8988T (cell line): Measurements from ENCODE around the gene ARMH1.

ENCODE experiments used
- DNase-seq: peaks from one replicate; pipeline ENCODE4 v3.0.0; 2011

Gene ARMH1

DNA sequence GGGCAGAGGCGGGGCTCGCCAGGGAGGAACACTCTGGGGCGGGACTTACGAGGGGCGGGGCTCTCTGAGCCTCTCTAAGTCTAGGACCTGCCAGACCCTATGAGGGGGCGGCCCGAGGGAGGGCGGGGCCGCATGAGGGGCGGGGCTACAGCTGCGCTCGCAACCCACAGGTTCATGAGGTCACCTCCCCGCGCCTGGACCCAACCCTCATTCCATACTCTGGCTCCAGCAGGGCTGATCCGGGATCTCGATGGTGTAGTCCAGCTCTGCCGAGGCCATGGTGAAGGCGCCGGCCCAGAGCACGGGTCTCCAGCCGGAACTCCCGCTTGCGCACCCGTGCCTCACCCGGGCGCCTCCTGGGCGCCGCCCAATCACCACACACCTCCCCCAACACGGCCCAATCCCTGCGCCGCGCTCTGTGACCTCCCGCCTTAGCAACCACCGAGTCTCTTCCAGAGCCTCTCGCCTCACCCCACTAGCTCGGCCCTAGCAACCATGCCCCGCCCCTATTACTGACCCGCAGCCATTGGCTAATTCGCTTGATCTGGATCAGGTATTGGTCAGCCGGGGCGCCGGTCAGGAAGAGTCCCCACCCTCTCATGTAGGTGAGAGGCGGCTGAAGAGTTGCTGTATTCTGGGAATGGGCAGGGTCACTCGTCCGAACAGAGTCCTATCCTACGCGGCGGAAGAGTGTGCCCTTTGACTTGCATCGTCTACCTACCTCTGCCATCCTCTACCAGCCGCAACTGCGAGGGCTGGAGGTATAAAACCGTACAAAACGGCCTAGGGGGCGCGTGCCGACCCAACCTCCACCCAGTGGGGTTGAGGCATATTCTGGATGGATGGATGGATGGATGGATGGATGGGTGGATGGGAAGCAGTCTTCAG lies at the start of gene ARMH1, which contains the start of gene TMEM53:
Gene ARMH1 (plus strand): TSS at position 602 of the 888 bp plus-strand sequence. CDS start 14,984 bp downstream, outside the sequence.
Gene TMEM53 (minus strand): TSS at position 369 of the 888 bp plus-strand sequence. CDS start 90 bp downstream, at position 279.
- DNase-seq: peak; percentile 67

DNA sequence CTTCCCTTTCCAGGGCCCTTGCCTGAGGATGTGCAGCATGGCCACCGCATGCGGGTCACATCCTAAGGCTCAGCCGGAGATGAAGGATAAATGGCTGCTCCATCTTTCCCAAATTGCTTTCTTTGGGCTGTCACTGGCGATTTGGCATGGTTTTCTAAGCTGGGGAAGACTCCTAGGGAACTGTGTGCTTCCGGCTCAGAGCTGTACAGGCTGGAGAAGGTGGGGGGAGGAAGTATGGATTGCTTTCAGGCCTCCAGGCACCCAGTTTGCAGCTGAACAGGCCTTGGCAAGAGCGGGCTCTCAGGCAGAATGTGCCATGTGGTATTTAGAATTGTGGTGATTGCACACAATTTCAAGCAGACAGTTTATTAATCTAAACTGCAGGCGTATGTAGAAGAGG lies 49.2 kb upstream of the ARMH1 start:
- DNase-seq: no peak

DNA sequence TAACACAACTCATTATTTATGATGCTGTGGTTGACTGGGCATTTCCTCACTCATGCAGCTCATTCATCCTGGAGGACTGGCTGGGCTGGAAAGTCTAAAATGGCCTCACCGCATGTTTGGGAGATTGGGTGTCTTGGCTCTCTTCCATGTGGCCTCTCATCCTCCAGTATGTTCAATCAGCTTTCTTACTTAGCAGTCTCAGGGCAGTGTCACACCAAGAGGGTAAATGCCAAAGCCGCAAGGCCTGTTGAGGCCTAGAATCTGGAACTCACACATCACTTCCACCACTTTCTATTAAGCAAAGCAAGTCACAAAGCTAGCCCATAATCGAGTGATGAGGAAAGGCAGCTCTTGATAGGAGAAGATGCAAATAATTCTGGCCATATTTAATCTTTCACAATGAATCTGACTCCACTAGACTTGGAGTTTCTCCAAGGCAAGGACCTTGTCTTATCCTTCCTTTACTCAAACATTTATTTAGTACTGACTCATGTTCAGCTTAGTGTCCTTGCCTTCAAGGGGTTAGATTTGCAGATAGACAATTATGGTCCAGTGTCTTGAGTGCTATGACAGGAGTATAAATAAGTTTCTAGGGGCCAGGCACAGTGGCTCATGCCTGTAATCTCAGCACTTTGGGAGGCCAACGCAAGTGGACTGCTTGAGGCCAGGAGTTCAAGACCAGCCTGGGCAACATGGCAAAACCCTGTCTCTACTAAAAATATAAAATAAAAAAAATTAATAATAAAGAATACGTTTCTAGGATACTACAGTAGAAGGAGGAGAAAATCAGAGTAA lies 45.4 kb upstream of the ARMH1 start:
- DNase-seq: no peak

DNA sequence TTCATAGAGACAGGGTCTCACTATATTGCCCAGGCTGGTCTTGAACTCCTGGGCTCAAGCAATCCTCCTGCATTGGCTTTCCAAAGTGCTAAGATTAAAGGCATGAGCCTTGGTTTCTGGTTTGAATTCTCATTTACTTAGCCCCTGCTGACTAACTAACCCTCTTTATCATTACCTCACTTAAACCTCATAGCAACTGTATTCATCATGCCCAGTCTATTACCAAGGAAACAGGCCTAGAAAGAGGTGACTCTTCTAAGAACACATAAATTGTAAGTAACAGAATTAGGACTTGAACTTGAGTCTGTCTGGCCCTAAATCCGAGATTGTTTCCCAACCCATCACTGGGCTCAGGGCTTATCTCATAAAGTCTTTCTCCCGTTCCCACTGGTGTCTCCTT lies 44.4 kb upstream of the ARMH1 start:
- no peak for DNase-seq

DNA sequence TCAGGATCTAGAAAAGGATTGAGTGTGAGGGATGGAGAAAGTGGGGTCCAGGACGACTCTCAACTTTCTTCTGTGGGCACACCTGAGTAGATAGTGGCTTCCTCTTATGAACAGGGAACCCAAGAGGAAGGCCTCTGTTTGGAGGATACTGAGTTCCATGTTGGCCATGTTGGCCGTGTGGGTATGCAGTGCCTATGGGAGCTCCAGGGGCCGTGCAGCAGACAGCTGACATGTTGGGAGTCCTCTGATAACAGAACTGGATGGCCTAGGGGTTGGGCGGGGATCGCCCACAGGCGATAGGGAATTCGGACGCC lies 43.2 kb upstream of the ARMH1 start:
- no peak for DNase-seq

DNA sequence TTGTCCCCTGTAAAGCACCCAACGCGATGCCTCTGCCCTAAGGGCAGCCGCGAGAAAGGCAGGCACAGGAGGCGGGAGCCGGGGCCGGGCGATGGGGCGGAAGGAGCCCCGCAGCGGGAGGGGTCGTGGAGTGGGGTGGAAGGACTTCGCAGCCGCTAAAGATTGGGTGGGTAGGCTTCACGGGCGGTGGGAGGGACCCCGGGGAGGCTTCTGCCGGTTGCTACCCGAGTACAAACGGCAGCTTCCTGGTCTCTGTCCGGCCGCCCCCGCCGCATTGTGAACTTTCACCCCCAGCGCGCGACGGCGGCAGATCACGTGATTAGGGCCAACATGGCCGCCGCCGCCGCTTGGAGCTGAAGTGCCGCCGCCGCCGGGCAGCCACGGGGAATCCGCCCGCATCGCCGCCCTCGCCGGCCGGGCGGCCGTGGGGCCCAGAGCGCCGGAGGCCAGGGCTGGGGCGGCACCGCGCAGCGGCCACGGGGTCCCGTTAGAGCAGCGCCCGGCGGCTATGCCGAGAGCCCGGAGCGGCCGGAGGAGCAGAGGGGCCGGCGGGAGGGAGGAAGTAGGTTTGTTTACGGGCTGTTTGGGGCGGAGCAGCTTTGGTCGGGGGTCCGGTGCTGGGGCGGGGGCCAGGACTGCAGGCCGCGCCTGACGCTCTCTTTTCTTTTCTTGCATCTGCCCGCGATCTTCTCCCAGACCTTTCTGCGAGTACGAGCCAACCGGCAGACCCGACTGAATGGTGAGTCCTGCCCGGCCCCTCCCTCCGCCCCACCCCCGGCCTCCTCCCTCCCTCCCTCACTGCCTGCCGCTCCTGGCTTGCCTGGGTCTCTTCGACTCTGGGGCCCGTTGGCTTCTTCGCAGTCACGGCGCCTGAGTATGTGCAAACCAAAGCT lies 42.6 kb upstream of the ARMH1 start:
- DNase-seq: peak; percentile 93

DNA sequence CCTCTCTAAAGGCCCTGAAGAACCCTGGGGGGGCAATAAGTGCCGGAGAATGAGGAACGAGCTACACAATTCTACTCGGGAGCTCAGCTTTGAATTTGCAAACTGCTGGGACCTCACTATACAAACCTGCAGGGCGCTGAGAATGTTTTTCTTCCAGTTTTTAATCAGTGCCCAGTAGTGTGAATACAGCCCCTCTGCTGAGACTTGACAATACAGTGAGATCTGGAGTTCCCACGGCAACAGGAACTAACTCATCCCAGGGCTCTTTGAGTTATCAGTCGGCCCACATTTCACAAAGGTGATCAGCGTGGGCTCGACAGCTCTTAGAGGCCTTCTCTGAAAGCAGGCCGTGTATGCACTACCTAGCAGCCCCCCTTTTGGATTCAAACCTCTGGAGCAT lies 41.9 kb upstream of the ARMH1 start:
- DNase-seq: no peak

DNA sequence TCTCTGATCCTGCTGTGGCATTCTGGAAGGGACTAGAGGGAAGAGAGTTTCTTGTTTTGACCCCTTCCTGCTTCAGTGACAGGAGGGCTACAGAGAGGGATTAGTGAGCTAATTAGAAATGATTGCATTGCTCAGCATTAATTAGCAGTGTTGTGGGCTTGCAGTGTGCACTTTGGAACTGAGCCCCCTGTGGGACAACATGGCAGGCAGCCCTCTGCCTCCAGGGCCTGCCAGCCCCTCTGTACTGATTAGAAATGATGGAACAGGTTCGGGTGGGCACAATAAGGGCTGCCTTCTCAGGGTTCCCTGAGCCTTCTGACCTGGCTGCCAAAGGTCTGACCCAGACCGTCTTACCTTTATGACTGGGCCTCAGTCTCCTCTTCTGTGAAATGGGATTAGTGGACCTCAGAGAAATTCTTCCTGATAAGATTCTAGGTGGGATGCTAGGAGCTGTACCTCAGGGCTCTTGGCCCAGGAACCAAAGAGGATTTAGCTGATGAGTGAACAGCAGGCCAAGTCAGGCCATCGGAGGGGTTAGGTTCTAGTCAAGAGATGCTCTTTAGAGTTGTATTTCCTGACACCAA lies 39.8 kb upstream of the ARMH1 start:
- DNase-seq: no peak

DNA sequence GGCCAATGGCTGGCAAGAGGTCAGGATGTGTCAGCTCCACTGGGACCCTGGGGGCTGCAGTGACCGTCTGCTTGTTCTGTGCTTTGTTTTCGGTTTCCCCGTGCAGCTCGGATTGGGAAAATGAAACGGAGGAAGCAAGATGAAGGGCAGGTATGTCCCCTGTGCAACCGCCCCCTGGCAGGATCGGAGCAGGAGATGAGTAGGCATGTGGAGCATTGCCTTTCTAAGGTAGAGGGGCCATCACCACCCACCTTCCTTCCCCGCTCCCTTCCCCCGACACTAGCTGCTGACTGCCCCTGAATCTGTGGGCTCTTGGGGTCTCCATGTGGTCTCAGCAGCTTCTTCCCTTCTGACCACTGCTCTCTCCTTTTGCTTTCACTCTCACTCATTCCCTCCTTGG lies 39.1 kb upstream of the ARMH1 start:
- no peak for DNase-seq

DNA sequence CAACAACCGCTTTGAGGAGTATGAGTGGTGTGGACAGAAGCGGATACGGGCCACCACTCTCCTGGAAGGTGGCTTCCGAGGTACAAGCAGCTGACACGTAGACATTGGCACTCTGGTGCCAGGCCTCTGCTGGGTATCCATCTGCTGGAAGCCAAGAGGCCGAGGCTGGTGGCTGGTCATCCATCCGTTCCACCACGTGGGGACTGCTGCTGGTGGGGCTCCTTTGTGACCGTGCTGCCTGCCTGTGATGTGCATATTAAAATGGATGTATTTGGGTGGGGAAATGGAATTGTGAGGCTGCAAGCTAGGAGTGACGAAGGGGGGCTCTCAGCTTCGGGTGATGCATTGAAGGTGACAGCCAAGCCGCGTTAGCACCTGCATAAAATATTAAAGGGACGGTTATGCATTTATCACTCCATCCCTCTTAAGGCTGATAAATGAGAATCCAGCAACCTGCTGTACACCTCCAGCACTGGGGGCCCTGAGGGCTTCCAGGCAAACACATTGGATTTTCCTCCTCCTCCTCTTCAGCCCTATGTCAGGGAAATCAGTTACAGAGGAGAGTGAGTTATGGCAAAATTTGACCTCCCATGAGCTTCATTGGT lies 38.3 kb upstream of the ARMH1 start:
- DNase-seq: no peak

DNA sequence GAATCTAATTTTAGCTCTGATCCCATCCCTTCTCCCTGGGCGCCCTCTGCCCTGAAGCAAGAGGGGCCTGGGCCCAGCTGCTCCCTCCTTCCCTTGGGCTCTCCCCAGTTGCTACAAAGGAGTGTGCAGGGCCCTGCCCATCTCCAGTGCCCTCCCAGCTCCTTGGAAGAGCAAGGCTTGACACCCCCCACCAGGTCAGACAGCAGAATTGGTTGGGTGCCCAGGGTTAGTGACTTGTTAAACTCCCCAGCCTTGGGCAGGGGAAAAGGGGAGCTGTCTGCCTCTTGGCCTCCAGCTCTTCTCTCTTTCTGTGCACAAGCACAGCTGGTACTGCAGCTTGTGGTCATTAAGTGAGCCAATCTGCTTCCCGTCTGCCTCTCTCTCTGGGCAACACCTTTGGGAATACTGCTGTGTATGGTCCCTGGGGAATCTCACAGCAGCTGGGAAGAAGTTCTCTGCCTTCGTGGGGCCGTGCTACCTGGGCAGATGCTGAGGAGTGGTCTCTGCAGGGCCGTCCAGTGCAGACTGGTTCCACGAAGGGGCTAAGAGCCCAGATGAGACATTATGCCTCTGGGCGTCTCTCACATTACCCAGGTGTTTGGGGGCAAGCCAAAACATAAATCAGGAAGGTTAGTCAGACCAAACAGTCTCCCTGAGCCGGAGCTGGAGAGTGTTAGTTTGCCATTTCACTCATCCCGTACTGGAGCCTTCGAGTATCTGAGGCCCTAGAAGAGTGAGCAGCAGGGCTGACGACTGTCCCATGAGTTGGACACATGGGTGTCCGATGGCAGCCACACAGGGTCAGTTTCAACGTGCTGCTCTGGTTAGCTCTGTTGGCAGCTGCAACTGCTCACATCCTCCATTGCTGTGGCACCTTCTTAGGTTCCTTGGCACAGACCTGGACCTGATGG lies 37.6 kb upstream of the ARMH1 start:
- DNase-seq: no peak

DNA sequence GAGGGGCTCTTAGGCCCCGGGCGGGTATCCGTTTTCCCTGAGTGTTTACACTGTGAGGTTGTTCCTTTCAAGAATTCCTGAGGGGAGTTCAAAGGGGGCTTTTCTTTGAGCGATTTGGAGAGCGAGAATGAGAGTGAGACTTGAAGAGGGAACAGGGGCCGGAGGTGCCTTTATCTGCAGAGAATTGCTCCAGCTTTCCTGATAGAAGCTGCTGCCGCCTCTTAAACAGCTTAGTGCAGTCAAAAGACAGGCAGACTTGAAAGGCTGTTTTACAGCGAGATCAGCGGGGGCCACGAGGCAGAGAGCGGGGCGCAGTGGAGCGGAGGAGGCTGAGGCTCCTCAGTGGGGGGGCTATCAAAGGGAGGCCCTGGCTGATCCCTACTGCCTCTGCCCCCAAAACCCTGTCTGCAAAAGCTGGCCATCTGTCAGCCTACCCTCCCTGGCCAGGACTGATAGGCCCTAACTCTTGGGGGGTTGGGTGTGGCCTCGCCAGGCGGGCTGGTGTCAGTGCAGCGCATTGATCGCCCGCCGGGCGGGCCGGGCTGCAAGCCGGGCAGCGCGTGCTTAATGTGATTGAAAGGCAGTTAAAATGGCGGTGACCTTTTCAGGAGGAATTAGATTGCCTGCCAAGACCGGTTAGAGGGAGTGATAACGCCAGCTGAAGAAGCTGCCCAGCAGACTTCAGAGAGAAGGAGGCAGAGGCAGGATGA lies 36.7 kb upstream of the ARMH1 start:
- no peak for DNase-seq

DNA sequence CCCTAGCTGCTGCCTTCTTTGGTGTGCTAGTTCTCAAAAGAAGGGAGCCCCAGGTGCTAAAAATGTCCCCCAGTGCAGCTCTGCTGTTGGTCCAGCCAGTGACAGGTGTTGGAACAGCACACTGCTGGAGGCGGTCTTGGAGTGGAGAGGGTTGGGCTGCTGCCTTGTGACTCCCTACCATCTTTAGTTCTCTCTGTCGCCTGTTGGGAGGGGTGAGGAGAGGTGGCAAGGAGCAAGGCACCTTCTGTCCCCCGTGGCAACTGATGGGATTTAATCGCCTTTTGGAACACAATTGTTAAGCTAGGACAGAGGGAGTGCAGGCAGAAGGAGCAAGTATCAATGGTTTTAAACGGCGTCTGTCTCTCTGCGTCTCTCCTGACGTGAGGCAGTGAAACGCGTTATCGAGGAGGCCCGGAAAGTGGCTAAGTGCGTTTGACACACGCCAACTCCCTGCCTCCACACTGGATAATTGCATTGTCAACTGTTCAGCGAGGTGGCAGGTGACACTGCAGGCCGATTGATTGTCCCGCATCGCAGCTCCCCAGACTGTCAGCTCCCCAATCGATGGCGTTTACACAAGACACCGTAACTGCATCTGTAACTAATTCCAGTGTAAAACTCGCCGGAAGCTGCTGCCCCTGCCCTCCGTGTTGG lies 34.2 kb upstream of the ARMH1 start:
- DNase-seq: no peak

DNA sequence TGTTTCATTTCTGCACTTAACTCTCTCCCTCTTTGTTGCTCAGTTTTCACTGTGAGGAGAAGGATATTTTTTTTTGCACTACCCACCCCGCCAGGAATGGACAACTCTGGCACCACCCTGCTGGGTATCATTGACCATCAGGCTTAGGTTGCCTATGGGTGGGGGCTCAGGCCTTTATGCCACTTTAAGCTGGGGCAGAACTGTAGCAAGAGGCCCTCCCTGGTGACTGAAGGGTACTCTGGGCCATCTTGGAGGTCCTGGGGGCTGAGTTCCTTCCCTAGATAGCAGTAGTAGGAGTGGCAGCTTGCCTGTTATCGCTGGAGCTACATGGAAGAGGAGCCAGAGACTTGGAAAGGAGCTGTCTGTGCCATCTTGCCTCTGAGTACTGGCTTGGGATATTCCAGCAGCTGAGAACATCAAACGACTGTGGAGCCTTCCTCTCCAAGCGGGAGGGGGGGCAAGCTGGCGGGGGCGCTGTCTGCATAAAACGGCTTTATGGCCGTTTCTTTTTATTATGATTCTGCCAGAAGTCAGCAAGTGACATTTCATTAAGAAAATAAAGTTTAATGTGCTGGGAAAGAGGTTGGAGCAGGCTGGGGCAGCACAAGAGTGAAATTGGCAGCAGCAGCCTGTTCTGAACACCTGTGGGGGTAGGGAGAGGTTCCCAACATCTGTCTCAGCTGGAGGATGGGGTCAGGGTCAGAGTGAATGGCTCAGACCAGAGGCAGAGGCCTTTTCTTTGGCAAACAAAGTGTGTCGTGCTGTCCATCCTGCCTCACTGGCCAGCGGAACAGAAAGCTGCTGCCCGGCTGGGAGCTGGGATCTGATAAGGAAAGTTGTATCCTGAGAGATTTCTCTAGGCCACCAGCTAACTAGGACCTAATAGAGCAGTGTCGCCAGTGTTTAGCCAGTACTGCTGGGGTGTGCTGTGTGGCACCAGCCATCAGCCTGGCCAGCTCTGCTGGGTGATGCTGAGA lies 33.1 kb upstream of the ARMH1 start:
- no peak for DNase-seq

DNA sequence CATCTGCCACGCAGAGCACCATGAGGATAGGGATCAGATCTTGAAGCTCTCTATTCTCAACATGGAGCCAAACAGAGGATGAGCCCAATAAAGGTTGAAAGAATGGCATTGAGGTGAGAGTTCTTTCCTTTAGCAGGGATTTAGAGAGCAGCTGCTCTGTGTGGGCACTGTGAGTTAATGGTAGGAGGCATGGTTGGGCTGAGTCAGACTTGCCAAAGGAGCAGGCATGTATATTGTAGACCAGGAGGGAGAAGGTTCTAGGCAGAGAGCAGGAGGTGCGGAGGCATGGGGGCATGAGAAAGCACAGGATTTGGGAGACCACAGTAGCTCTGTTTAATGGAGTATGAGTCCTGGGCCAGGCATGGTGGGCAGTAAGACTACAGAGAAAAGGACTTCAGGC lies 32.3 kb upstream of the ARMH1 start:
- DNase-seq: no peak

DNA sequence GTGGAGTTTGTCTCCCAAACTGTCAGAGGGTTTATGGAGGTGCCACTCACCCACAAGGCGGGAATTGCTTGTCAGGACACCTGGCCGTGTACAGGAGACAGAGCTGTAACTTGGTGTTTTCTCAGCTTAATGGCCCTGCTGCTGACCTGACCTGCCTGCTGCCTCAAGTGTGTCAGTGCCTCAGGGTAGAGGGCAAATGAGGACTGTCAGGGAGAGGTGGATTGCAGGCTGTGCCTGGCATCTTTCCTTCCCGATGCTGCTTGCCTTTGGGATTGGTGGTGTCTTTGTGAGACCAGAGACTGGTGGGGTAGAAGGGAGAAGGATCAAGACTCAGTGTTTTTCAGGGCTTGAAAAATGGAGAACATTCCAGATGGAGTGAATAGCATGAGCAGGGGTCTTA lies 31.6 kb upstream of the ARMH1 start:
- DNase-seq: no peak

DNA sequence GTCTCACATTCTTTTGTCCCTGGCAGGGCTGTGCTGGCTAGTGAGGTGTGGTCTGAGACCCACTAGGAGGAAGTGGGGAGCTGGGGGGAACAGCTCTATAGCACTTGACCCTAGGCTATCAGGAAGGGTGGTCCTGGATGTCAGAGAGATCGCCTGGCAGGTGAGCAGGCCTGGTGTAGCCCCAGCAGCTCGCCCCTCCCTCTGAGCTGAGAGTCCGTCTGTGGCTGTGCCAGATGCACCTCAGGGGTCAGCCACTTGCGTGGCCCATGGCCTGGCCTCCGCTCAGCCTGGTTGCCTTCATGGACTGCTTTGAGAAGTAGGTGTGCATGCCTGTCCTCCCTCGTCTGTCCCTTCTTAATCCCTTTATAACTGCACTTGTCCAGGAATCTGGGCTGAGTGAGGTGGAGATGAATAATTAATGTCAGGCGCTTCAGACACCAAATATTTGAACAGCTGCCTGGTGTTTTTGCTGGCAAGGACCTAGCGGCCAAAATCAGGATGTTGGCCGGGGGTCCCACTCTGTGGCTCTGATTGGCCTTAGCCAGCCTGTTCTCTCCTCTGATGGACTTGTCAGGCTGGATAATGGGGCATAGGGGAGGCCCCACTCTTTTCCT lies 30.7 kb upstream of the ARMH1 start:
- DNase-seq: no peak

DNA sequence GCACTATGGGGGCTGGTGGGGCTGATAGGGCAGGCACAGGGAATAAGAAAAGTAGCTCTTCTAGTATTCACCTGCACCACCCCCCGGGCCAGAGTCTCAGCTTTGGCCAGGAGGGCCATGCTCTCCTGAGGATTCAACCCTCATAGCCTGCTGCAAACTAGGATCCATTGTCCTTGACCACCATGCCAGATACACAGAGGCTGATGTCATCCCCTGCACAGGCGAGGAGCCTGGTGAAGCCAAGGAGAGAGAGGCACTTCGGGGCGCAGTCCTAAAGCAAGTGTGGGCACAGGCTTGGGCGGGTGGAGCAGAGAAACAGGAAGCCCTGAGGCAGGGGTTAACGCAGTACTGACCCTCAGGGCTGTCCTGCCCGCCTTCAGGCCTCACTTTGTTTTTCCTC lies 29.7 kb upstream of the ARMH1 start:
- no peak for DNase-seq
